B cell (primary cell): Measurements from ENCODE around the gene TNPO3. TPM values are rescaled to one million over a fixed set of nuclear protein-coding genes. Genes with fewer than 3 reads are reported as not detected.

Source experiments
- ATAC-seq: fragments of 200-7000 bp; cut with Tn5 transposase; one replicate; pipeline ENCODE4 v1.10.0; 2021; ENCODE audit warnings: low read depth, mild to moderate bottlenecking, moderate number of reproducible peaks, moderate library complexity
- CTCF ChIA-PET: fragments of 350-600 bp; sonication (Branson Sonifier 250); formaldehyde crosslinking; loops from one replicate; lab custom pipeline; 2021; ENCODE audit warnings: antibody characterized with exemption, inconsistent platforms; lab: Charles Lee
- POLR2A ChIA-PET: fragments of 350-600 bp; sonication (Branson Sonifier 250); formaldehyde crosslinking; loops from one replicate; lab custom pipeline; 2021; ENCODE audit warnings: antibody characterized with exemption; lab: Charles Lee
- DNase-seq: peaks from one replicate; pipeline ENCODE4 v3.0.0; 2013
- H2AFZ ChIP-seq: 2 replicates; pipeline ENCODE4 v1.6.1; 2012; ENCODE audit warnings: mild to moderate bottlenecking, low read depth, low read length; ENCODE audit not compliant: insufficient read depth, poor library complexity, severe bottlenecking
- H3K27ac ChIP-seq, 2 donors: 1 replicate in 1 of 2; 2 replicates in 1 of 2; pipeline ENCODE4 v1.5.1; 2012 to 2013; ENCODE audit warnings: low read length in 2 of 2, mild to moderate bottlenecking in 2 of 2, moderate library complexity in 1 of 2
- H3K27me3 ChIP-seq, 4 experiments: fragments of 200-600 bp in 1 of 4; sonication (generic) in 1 of 4; replicated peaks in 1 of 4; 1 replicate in 2 of 4; 2 replicates in 2 of 4; pipeline versions ENCODE4 v1.6.1 to v1.7.0; 2013 to 2016; ENCODE audit warnings: low read length in 3 of 4, mild to moderate bottlenecking in 2 of 4, mixed read lengths in 1 of 4, moderate library complexity in 1 of 4; ENCODE audit not compliant: insufficient read depth in 4 of 4, control insufficient read depth in 3 of 4; ENCODE audit errors: control extremely low read depth in 1 of 4
- H3K36me3 ChIP-seq, 2 experiments: replicated peaks in 1 of 2; 1 replicate in 1 of 2; 2 replicates in 1 of 2; pipeline versions ENCODE4 v1.6.1 to v1.7.1; 2013; ENCODE audit warnings: low read length in 1 of 2; ENCODE audit not compliant: insufficient read depth in 2 of 2, control insufficient read depth in 1 of 2; ENCODE audit errors: control extremely low read depth in 1 of 2, extremely low read depth in 1 of 2
- H3K4me1 ChIP-seq, 2 donors: fragments of 200-600 bp in 1 of 2; sonication (generic) in 1 of 2; 1 replicate in 1 of 2; 2 replicates in 1 of 2; pipeline versions ENCODE4 v1.5.1 to v1.6.1; 2013 to 2017; ENCODE audit warnings: low read length in 2 of 2; ENCODE audit not compliant: control insufficient read depth in 2 of 2, insufficient read depth in 2 of 2
- H3K4me2 ChIP-seq: replicated peaks from 2 replicates; pipeline ENCODE3; 2012; ENCODE audit warnings: mild to moderate bottlenecking, low read depth, low read length; ENCODE audit not compliant: poor library complexity, severe bottlenecking
- H3K4me3 ChIP-seq, 5 experiments: fragments of 200-600 bp in 1 of 5; sonication (generic) in 1 of 5; 1 replicate in 3 of 5; 2 replicates in 2 of 5; pipeline versions ENCODE4 v1.5.1 to v1.7.0; 2011 to 2016; ENCODE audit warnings: low read length in 4 of 5, mild to moderate bottlenecking in 4 of 5, low read depth in 2 of 5, control low read depth in 1 of 5, moderate library complexity in 1 of 5; ENCODE audit not compliant: insufficient read depth in 1 of 5; ENCODE audit errors: control extremely low read depth in 1 of 5, extremely low read depth in 1 of 5
- H3K79me2 ChIP-seq: fragments of 200-600 bp; sonication (generic); one replicate; pipeline ENCODE4 v1.6.0; 2016; ENCODE audit warnings: low read length; ENCODE audit not compliant: control insufficient read depth, insufficient read depth
- H3K9ac ChIP-seq: fragments of 200-600 bp; sonication (generic); 2 replicates; pipeline ENCODE4 v1.6.1; 2017; ENCODE audit warnings: mild to moderate bottlenecking, low read length, moderate library complexity
- H3K9me3 ChIP-seq, 3 donors: one replicate each; pipeline versions ENCODE4 v1.6.1 to v1.7.1; 2013; ENCODE audit warnings: low read length in 2 of 3; ENCODE audit not compliant: control insufficient read depth in 2 of 3, insufficient read depth in 1 of 3; ENCODE audit errors: control extremely low read depth in 1 of 3
- H4K20me1 ChIP-seq: 2 replicates; pipeline ENCODE4 v1.6.0; 2012; ENCODE audit warnings: mild to moderate bottlenecking, low read length; ENCODE audit not compliant: insufficient read depth, control insufficient read depth, poor library complexity, severe bottlenecking
- H3K27ac Mint-ChIP-seq: one replicate; pipeline ENCODE4 v1.8.0; 2021; ENCODE audit warnings: mixed read lengths
- H3K27me3 Mint-ChIP-seq: one replicate; pipeline ENCODE4 v1.8.0; 2021; ENCODE audit warnings: mixed read lengths
- H3K4me1 Mint-ChIP-seq: one replicate; pipeline ENCODE4 v1.8.0; 2021; ENCODE audit warnings: mixed read lengths
- H3K4me3 Mint-ChIP-seq: one replicate; pipeline ENCODE4 v1.8.0; 2021; ENCODE audit warnings: mixed read lengths
- H3K9me3 Mint-ChIP-seq: one replicate; pipeline ENCODE4 v1.8.0; 2022; ENCODE audit warnings: mixed read lengths; ENCODE audit not compliant: insufficient read depth
- EZH2 ChIP-seq: IDR thresholded peaks from 2 replicates; pipeline ENCODE4 v1.6.1; 2012; ENCODE audit warnings: borderline replicate concordance, low read depth, mild to moderate bottlenecking, moderate library complexity, low read length; ENCODE audit not compliant: insufficient read depth, poor library complexity, severe bottlenecking
- WGBS: methylation state at CpG from one replicate; pipeline ENCODE4 v1.1.5; 2013; ENCODE audit warnings: missing lambda C conversion rate; ENCODE audit not compliant: insufficient coverage; 5-methylcytosine and 5-hydroxymethylcytosine counted together
- intact Hi-C: fragments of 100-400 bp; cut with micrococcal nuclease; formaldehyde crosslinking; loops from one replicate; pipeline ENCODE4 v1.10.0; 2022
- polyA plus RNA-seq: library from polyadenylated mRNA; depleted of rRNA; stranded (reverse); fragments of >200 nt; gene quantifications from 2 replicates; pipeline ENCODE4 v1.2.3, GENCODE V29; 2012
- total RNA-seq, 2 donors: library from RNA; stranded (reverse); fragments of 120-200 nt in 1 of 2; gene quantifications; 1 replicate in 1 of 2; 2 replicates in 1 of 2; pipeline versions ENCODE4 v1.2.3 to v1.2.4, GENCODE V29; 2013 to 2022
- TF ChIP-seq, protein P1 (sequence below): fragments of 200-600 bp; IDR thresholded peaks from one replicate; pipeline ENCODE4 v1.8.0; 2022; ENCODE audit warnings: antibody characterized with exemption, mild to moderate bottlenecking

The TNPO3 gene
- total and polyA plus RNA-seq, 2 donors (not counting 1 experiment from before 2014, with no cell fraction given): 19.0 to 48.3 TPM

- ATAC-seq: no peak
- H3K27ac Mint-ChIP-seq: no peak overlapping the region
These were observed 142.6 kb downstream of the TNPO3 start for GRCh38 chr7:128912281-128912680.

GRCh38 chr7:128911423-128912031, 143.4 kb downstream of the TNPO3 start:
- no peak overlapping the region for H3K27ac Mint-ChIP-seq
- peaks cover 0 to 46% (median 18%) of the 10 kb centered on the region in 4 experiments for H3K27me3 ChIP-seq
- intact Hi-C loops: no loop called here
- CTCF ChIA-PET: interaction anchor here (0.5 to 1.4 kb wide), 5 partner anchors 180 to 306 kb away, joined by 3 to 5 read pairs (median 3); no protein-coding TSS in a partner anchor
- ATAC-seq: no peak
- peaks cover 24% of the 10 kb centered on the region for H3K4me1 Mint-ChIP-seq
- no peaks in the 10 kb centered on the region for H3K36me3 ChIP-seq
- 79% methylated on average over 8 of the region's 8 CpGs for WGBS
- no peak for DNase-seq
- H2AFZ ChIP-seq: no peak overlapping the region
- H4K20me1 ChIP-seq: no peaks in the 10 kb centered on the region
- H3K9me3 Mint-ChIP-seq: no peaks in the 10 kb centered on the region
- no peak overlapping the region for H3K27ac ChIP-seq
- peaks cover 27 to 30% of the 10 kb centered on the region in 2 donors for H3K4me1 ChIP-seq
- H3K4me2 ChIP-seq: no peak overlapping the region
- H3K9ac ChIP-seq: no peak overlapping the region
- no peak overlapping the region for H3K4me3 Mint-ChIP-seq
- POLR2A ChIA-PET: no interaction called here
- H3K79me2 ChIP-seq: no peaks in the 10 kb centered on the region
- peaks cover 34% of the 10 kb centered on the region for H3K27me3 Mint-ChIP-seq
- H3K9me3 ChIP-seq: no peaks in the 10 kb centered on the region
- no peak overlapping the region for H3K4me3 ChIP-seq
- TF ChIP-seq EZH2: no peak
- TF ChIP-seq, protein P1, sequence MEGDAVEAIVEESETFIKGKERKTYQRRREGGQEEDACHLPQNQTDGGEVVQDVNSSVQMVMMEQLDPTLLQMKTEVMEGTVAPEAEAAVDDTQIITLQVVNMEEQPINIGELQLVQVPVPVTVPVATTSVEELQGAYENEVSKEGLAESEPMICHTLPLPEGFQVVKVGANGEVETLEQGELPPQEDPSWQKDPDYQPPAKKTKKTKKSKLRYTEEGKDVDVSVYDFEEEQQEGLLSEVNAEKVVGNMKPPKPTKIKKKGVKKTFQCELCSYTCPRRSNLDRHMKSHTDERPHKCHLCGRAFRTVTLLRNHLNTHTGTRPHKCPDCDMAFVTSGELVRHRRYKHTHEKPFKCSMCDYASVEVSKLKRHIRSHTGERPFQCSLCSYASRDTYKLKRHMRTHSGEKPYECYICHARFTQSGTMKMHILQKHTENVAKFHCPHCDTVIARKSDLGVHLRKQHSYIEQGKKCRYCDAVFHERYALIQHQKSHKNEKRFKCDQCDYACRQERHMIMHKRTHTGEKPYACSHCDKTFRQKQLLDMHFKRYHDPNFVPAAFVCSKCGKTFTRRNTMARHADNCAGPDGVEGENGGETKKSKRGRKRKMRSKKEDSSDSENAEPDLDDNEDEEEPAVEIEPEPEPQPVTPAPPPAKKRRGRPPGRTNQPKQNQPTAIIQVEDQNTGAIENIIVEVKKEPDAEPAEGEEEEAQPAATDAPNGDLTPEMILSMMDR: no peak

More at GRCh38 chr7:128912281-128912680, 142.6 kb downstream of the TNPO3 start:
- Histone ChIP-seq H4K20me1 (no peaks in the 10 kb centered on the region), H2AFZ (no peak overlapping the region), H3K27ac (no peak overlapping the region), H3K4me1 (peaks cover 27 to 30% of the 10 kb centered on the region in 2 donors), H3K4me2 (no peak overlapping the region), H3K27me3 (peaks cover 0 to 48% (median 18%) of the 10 kb centered on the region in 4 experiments), H3K9me3 (no peaks in the 10 kb centered on the region), H3K9ac (no peak overlapping the region), H3K4me3 (no peak overlapping the region), H3K36me3 (no peaks in the 10 kb centered on the region), H3K79me2 (no peaks in the 10 kb centered on the region)
- no peak for DNase-seq
- Mint-ChIP-seq H3K4me3 (no peak overlapping the region), H3K9me3 (no peaks in the 10 kb centered on the region), H3K4me1 (peaks cover 24% of the 10 kb centered on the region), H3K27me3 (peaks cover 34% of the 10 kb centered on the region)
- 83% methylated on average over 2 of the region's 3 CpGs for WGBS
- TF ChIP-seq EZH2: no peak
- TF ChIP-seq, protein P1: no peak
- intact Hi-C loops: no loop called here
- CTCF ChIA-PET: interaction anchor here (1.0 to 1.3 kb wide), 3 partner anchors 179 to 302 kb away, joined by 3 to 5 read pairs (median 3); no protein-coding TSS in a partner anchor
- POLR2A ChIA-PET: no interaction called here
